Endothelial cell of umbilical vein (primary cell): ENCODE data around the gene OR10R2. TPM values are rescaled to one million over a fixed set of nuclear protein-coding genes. Genes with fewer than 3 reads are reported as not detected.

Source experiments
- BruUV-seq: library from RNA; stranded (reverse); fragments of 400-500 nt; replicated peaks from 2 replicates; lab custom pipeline; 2021; lab: Mats Ljungman, UMichigan
- CTCF ChIA-PET: fragments of 300-600, 350-600 bp; sonication (Branson Sonifier 250); formaldehyde crosslinking; loops from one replicate; lab custom pipeline; 2021; ENCODE audit warnings: antibody characterized with exemption, inconsistent platforms; lab: Charles Lee
- POLR2A ChIA-PET: fragments of 300-600, 350-600 bp; sonication (Branson Sonifier 250); formaldehyde crosslinking; loops from one replicate; lab custom pipeline; 2021; ENCODE audit warnings: antibody characterized with exemption, inconsistent platforms; lab: Charles Lee
- DNase-seq: peaks from one replicate; pipeline ENCODE4 v3.0.0-alpha.2; 2011; ENCODE audit warnings: low read depth, low spot score
- FAIRE-seq: peaks from 2 replicates; lab custom pipeline; 2011; peaks lifted over from hg19 to GRCh38; lab: Jason Lieb, UNC
- H2AFZ ChIP-seq: 2 replicates; pipeline ENCODE4 v1.6.0; 2012; ENCODE audit warnings: low read depth, low read length, control low read depth, inconsistent platforms
- H3K27ac ChIP-seq: 2 replicates; pipeline ENCODE4 v1.5.1; 2011; ENCODE audit warnings: low read depth, mild to moderate bottlenecking, control low read depth, low read length, moderate library complexity; ENCODE audit not compliant: insufficient read depth
- H3K27me3 ChIP-seq, 2 experiments: 2 replicates each; pipeline versions ENCODE4 v1.6.0 to v1.6.1; 2011; ENCODE audit warnings: low read length in 2 of 2, mixed read lengths in 1 of 2; ENCODE audit not compliant: control insufficient read depth in 2 of 2, insufficient read depth in 2 of 2
- H3K36me3 ChIP-seq, 2 experiments: 2 replicates in 1 of 2; 3 replicates in 1 of 2; pipeline ENCODE4 v1.5.1; 2011; ENCODE audit warnings: low read length in 2 of 2, mild to moderate bottlenecking in 1 of 2, moderate library complexity in 1 of 2; ENCODE audit not compliant: control insufficient read depth in 2 of 2, insufficient read depth in 2 of 2; ENCODE audit errors: extremely low read depth in 1 of 2
- H3K4me1 ChIP-seq: 3 replicates; pipeline ENCODE4 v1.5.1; 2011; ENCODE audit warnings: mild to moderate bottlenecking, low read length; ENCODE audit not compliant: control insufficient read depth, insufficient read depth; ENCODE audit errors: extremely low read depth
- H3K4me2 ChIP-seq: 2 replicates; pipeline ENCODE4 v1.6.1; 2011; ENCODE audit warnings: low read length, control low read depth, mixed read lengths; ENCODE audit not compliant: insufficient read depth
- H3K4me3 ChIP-seq, 3 experiments: fragments of 200-600 bp in 1 of 3; sonication (generic), shearing (Covaris generic) in 1 of 3; replicated peaks in 1 of 3; 2 replicates each; pipeline ENCODE4 v1.5.1; 2011 to 2016; ENCODE audit warnings: control low read depth in 3 of 3, low read length in 3 of 3, mild to moderate bottlenecking in 2 of 3, inconsistent platforms in 1 of 3, low read depth in 1 of 3, moderate library complexity in 1 of 3; ENCODE audit not compliant: insufficient read depth in 1 of 3
- H3K79me2 ChIP-seq: 2 replicates; pipeline ENCODE4 v1.6.0; 2012; ENCODE audit warnings: low read length, inconsistent platforms; ENCODE audit not compliant: control insufficient read depth, insufficient read depth
- H3K9ac ChIP-seq: replicated peaks from 2 replicates; pipeline ENCODE3; 2011; ENCODE audit warnings: low read length, control low read depth; ENCODE audit not compliant: insufficient read depth; ENCODE audit errors: extremely low read depth
- H3K9me1 ChIP-seq: replicated peaks from 3 replicates; pipeline ENCODE4 v1.6.0; 2011; ENCODE audit warnings: mild to moderate bottlenecking, low read length; ENCODE audit not compliant: control insufficient read depth, insufficient read depth; ENCODE audit errors: extremely low read depth
- H3K9me3 ChIP-seq: replicated peaks from 2 replicates; pipeline ENCODE4 v1.5.1; 2012; ENCODE audit warnings: low read length, inconsistent platforms; ENCODE audit not compliant: control insufficient read depth, insufficient read depth
- H4K20me1 ChIP-seq: replicated peaks from 2 replicates; pipeline ENCODE3; 2011; ENCODE audit warnings: mild to moderate bottlenecking, low read length; ENCODE audit not compliant: control insufficient read depth, insufficient read depth; ENCODE audit errors: extremely low read depth
- CTCF ChIP-seq, 2 donors: IDR thresholded peaks; 1 replicate in 1 of 2; 2 replicates in 1 of 2; pipeline ENCODE4 v1.5.1; 2011; ENCODE audit warnings: low read length in 2 of 2, mild to moderate bottlenecking in 2 of 2, moderate library complexity in 2 of 2, control low read depth in 1 of 2, inconsistent platforms in 1 of 2, low read depth in 1 of 2; ENCODE audit not compliant: insufficient read depth in 1 of 2; ENCODE audit errors: extremely low read depth in 1 of 2
- EZH2 ChIP-seq: IDR thresholded peaks from 2 replicates; pipeline ENCODE4 v1.6.1; 2012; ENCODE audit warnings: borderline replicate concordance, low read depth, mild to moderate bottlenecking, moderate library complexity, low read length, inconsistent platforms; ENCODE audit not compliant: severe bottlenecking
- FOS ChIP-seq: IDR thresholded peaks from 2 replicates; pipeline ENCODE4 v1.6.1; 2011; ENCODE audit warnings: mild to moderate bottlenecking, low read length, moderate library complexity, borderline replicate concordance; ENCODE audit not compliant: insufficient read depth
- GATA2 ChIP-seq: IDR thresholded peaks from 2 replicates; pipeline ENCODE4 v1.7.0; 2011; ENCODE audit warnings: low read depth, mild to moderate bottlenecking, moderate library complexity, mixed read lengths, low read length; ENCODE audit not compliant: insufficient read length, insufficient read depth
- JUN ChIP-seq: IDR thresholded peaks from 2 replicates; pipeline ENCODE4 v1.6.1; 2011; ENCODE audit warnings: borderline replicate concordance, low read depth; ENCODE audit not compliant: insufficient read length, insufficient read depth
- MYC ChIP-seq: IDR thresholded peaks from one replicate; pipeline ENCODE4 v1.6.1; 2011; ENCODE audit warnings: mild to moderate bottlenecking, low read depth, low read length
- dilution Hi-C: fragments of 300-500 bp; cut with MboI; formaldehyde crosslinking; loops from one replicate; pipeline ENCODE4 v1.15.0; 2019; ENCODE audit warnings: low sequenced_read_pairs; ENCODE audit not compliant: extremely low pct_ligation_motif_present
- intact Hi-C: fragments of 100-400 bp; cut with micrococcal nuclease; formaldehyde crosslinking; loops from one replicate; pipeline ENCODE4 v1.10.0; 2022
- polyA plus RNA-seq, 4 experiments: library from polyadenylated mRNA; depleted of rRNA in 3 of 4; stranded (reverse) in 3 of 4; unstranded in 1 of 4; fragments of >200 nt; gene quantifications; 2 replicates each; pipeline versions ENCODE4 v1.2.1 to v1.2.3, GENCODE V29; 2011 to 2012; ENCODE audit warnings: missing spikeins in 1 of 4
- total RNA-seq: library from RNA; stranded (reverse); gene quantifications from 2 replicates; pipeline ENCODE4 v1.2.3, GENCODE V29; 2021
- TF ChIP-seq, protein P1 (sequence below): IDR thresholded peaks from 2 replicates; pipeline ENCODE4 v1.6.1; 2011; ENCODE audit not compliant: insufficient read depth, insufficient read length

The OR10R2 gene
- total and polyA plus RNA-seq, 2 donors (not counting 3 experiments of a cell fraction or from before 2014, with no cell fraction given), result not detected

- no peak overlapping the region for H3K27ac ChIP-seq
- H3K9me3 ChIP-seq, result no peaks in the 10 kb centered on the region
- H3K4me2 ChIP-seq, result no peak overlapping the region
- TF ChIP-seq GATA2 (no peak), MYC (no peak), FOS (no peak), JUN (no peak), CTCF (IDR thresholded peaks at IDR 0.05; ENCODE audit: extremely low read depth in 1 of 2, insufficient read depth in 1 of 2, low read depth in 1 of 2, low read length in 2 of 2) (no peak)
- TF ChIP-seq, protein P1, sequence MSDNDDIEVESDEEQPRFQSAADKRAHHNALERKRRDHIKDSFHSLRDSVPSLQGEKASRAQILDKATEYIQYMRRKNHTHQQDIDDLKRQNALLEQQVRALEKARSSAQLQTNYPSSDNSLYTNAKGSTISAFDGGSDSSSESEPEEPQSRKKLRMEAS, result no peak
- FAIRE-seq (no peak), DNase-seq (no peak)
- no peaks in the 10 kb centered on the region for H3K79me2 ChIP-seq
- H3K36me3 ChIP-seq, result no peaks in the 10 kb centered on the region
- no peaks in the 10 kb centered on the region for H3K4me1 ChIP-seq
- H3K4me3 ChIP-seq, result no peak overlapping the region
- POLR2A ChIA-PET, result no interaction called here
- no peak overlapping the region for H2AFZ ChIP-seq
- H3K27me3 ChIP-seq, result no peaks in the 10 kb centered on the region
- H3K9me1 ChIP-seq, result no peaks in the 10 kb centered on the region
- dilution Hi-C loops (no loop called here), intact Hi-C loops (no loop called here)
- CTCF ChIA-PET, result no interaction called here
- BruUV-seq, result no TSS peak
- no peaks in the 10 kb centered on the region for H4K20me1 ChIP-seq
- no peak overlapping the region for H3K9ac ChIP-seq
Measured at GRCh38 chr1:158458263-158458662, 13.8 kb upstream of the OR10R2 start.

DNA sequence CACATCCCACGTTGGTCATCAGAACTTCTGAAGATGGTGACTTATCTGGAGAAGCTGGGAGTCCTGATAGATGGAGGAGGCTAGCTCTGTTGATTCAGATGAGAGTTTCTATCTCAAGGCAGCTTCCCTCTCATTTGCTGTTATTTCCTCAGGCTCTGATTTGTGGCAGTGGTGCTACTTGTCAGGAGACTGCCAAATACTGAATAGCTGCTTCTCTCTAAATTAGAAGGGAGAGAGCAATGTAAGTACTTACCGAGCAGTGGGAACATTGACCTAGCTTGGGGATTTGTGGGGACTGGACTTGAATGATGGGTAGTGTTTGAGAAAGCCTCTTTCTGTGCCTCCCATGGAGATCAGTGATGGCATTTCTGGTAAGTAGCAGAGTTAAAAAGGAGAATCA lies 10.5 kb upstream of the OR10R2 start, which contains the start of gene OR10K1:
Gene OR10K1, plus strand, starts transcription at position 301 of the 400 bp plus-strand sequence. CDS start 3,728 bp downstream, outside the sequence.
- no peaks in the 10 kb centered on the region for H3K27me3 ChIP-seq
- H3K9ac ChIP-seq, result no peak within 1 kb of the TSS
- no peaks in the 10 kb centered on the region for H3K36me3 ChIP-seq
- H3K4me3 ChIP-seq, result no peak within 1 kb of the TSS
- H2AFZ ChIP-seq, result no peak within 1 kb of the TSS
- H4K20me1 ChIP-seq, result no peaks in the 10 kb centered on the region
- ChIA-PET POLR2A (no interaction called here), CTCF (no interaction called here)
- no peak for FAIRE-seq
- no peaks in the 10 kb centered on the region for H3K9me3 ChIP-seq
- TF ChIP-seq MYC (no peak), EZH2 (no peak)
- no peak within 1 kb of the TSS for H3K27ac ChIP-seq
- dilution Hi-C loops (no loop called here), intact Hi-C loops (no loop called here)
- H3K4me1 ChIP-seq, result no peaks in the 10 kb centered on the region
- H3K79me2 ChIP-seq, result no peaks in the 10 kb centered on the region
- H3K9me1 ChIP-seq, result no peaks in the 10 kb centered on the region
- BruUV-seq, result no TSS peak
- no peak for DNase-seq
- H3K4me2 ChIP-seq, result no peak within 1 kb of the TSS
